HepG2 (cell line): Measurements from ENCODE around the gene MMP3.

Source experiments
- ASH2L ChIP-seq: fragments of 300-600, 200-600 bp; sonication (generic); IDR thresholded peaks from 2 replicates; pipeline ENCODE4 v1.7.0; 2017; ENCODE audit warnings: low read depth, mild to moderate bottlenecking, moderate library complexity, mixed read lengths, low read length; ENCODE audit not compliant: insufficient read length
- CEBPB ChIP-seq: IDR thresholded peaks from 2 replicates; pipeline ENCODE4 v1.6.1; 2011; ENCODE audit warnings: low read depth, low read length, improper control_type of control experiment, borderline replicate concordance
- CTCF ChIP-seq: sonication (generic); formaldehyde crosslinking; IDR thresholded peaks from 2 replicates; pipeline ENCODE4 v1.5.0; 2020; ENCODE audit warnings: mild to moderate bottlenecking, missing genetic modification reagents, moderate library complexity
- ELF4 ChIP-seq: sonication (generic); formaldehyde crosslinking; IDR thresholded peaks from 2 replicates; pipeline ENCODE4 v1.5.0; 2020; ENCODE audit warnings: missing genetic modification reagents, mild to moderate bottlenecking, moderate library complexity, borderline replicate concordance
- GABPA ChIP-seq, 2 experiments: IDR thresholded peaks; 2 replicates each; pipeline ENCODE4 v1.6.1; 2011 to 2016; ENCODE audit warnings: low read depth in 2 of 2, low read length in 1 of 2, missing biosample characterization in 1 of 2, missing genetic modification characterization in 1 of 2
- HCFC1 ChIP-seq: fragments of 150-350 bp; IDR thresholded peaks from 2 replicates; pipeline ENCODE4 v1.6.1; 2014; ENCODE audit warnings: low read depth, low read length
- HOXA5 ChIP-seq: sonication (generic); formaldehyde crosslinking; IDR thresholded peaks from 2 replicates; pipeline ENCODE4 v1.4.0; 2020; ENCODE audit warnings: missing genetic modification reagents
- MXI1 ChIP-seq: IDR thresholded peaks from 3 replicates; pipeline ENCODE4 v1.6.1; 2012; ENCODE audit warnings: low read depth, low read length, inconsistent platforms, borderline replicate concordance
- POLR2AphosphoS5 ChIP-seq: IDR thresholded peaks from 2 replicates; pipeline ENCODE4 v1.6.1; 2012; ENCODE audit warnings: low read depth, low read length
- RBAK ChIP-seq: sonication (generic); formaldehyde crosslinking; IDR thresholded peaks from 2 replicates; pipeline ENCODE4 v1.5.1; 2020; ENCODE audit warnings: mild to moderate bottlenecking, missing genetic modification reagents
- ZNF251 ChIP-seq: sonication (generic); formaldehyde crosslinking; IDR thresholded peaks from 2 replicates; pipeline ENCODE4 v1.9.0; 2021; ENCODE audit warnings: mild to moderate bottlenecking, missing genetic modification reagents
- ZNF281 ChIP-seq: sonication (generic); formaldehyde crosslinking; IDR thresholded peaks from 2 replicates; pipeline ENCODE4 v1.4.0; 2020; ENCODE audit warnings: missing genetic modification reagents, borderline replicate concordance
- ZNF616 ChIP-seq: sonication (generic); formaldehyde crosslinking; IDR thresholded peaks from 2 replicates; pipeline ENCODE4 v1.5.0; 2020; ENCODE audit warnings: low read depth, mild to moderate bottlenecking, missing genetic modification reagents
- ZNF761 ChIP-seq: sonication (generic); formaldehyde crosslinking; conservative IDR thresholded peaks from 2 replicates; pipeline ENCODE4 v1.4.0; 2020; ENCODE audit warnings: mild to moderate bottlenecking, missing genetic modification reagents

GRCh38 chr11:102810950-102811660 lies 32.3 kb downstream of the MMP3 start:
- TF ChIP-seq RBAK (CRISPR knock-in tag) (no peak), GABPA (IDR thresholded peaks at IDR 0.05; ENCODE audit: low read depth, low read length) (no peak), GABPA (CRISPR knock-in tag; IDR thresholded peaks at IDR 0.05; ENCODE audit: low read depth) (no peak), POLR2AphosphoS5 (no peak), ZNF616 (CRISPR knock-in tag) (no peak), HCFC1 (no peak), CEBPB (no peak), ZNF761 (CRISPR knock-in tag) (no peak), ASH2L (no peak), CTCF (CRISPR knock-in tag) (peak; percentile 51), ZNF281 (CRISPR knock-in tag) (no peak), ELF4 (CRISPR knock-in tag) (no peak), HOXA5 (CRISPR knock-in tag) (no peak), ZNF251 (CRISPR knock-in tag) (no peak), MXI1 (no peak)
